Osteocyte (in vitro differentiated cells): ENCODE data around the gene GPR21. TPM values are rescaled to one million over a fixed set of nuclear protein-coding genes. Genes with fewer than 3 reads are reported as not detected.

Experiments used
- DNase-seq: peaks from one replicate; pipeline ENCODE4 v3.0.0; 2021; ENCODE audit warnings: mixed read lengths; ENCODE audit not compliant: unreplicated experiment; ENCODE audit errors: extremely low spot score
- H3K27ac Mint-ChIP-seq: one replicate; pipeline ENCODE4 v1.8.0; 2021; ENCODE audit warnings: mild to moderate bottlenecking, mixed read lengths; ENCODE audit not compliant: unreplicated experiment
- H3K27me3 Mint-ChIP-seq: one replicate; pipeline ENCODE4 v1.8.0; 2021; ENCODE audit warnings: mixed read lengths; ENCODE audit not compliant: unreplicated experiment
- H3K36me3 Mint-ChIP-seq: one replicate; pipeline ENCODE4 v1.8.0; 2021; ENCODE audit warnings: mixed read lengths; ENCODE audit not compliant: unreplicated experiment
- H3K4me1 Mint-ChIP-seq: one replicate; pipeline ENCODE4 v1.8.0; 2021; ENCODE audit warnings: mixed read lengths; ENCODE audit not compliant: unreplicated experiment
- H3K4me3 Mint-ChIP-seq: one replicate; pipeline ENCODE4 v1.8.0; 2021; ENCODE audit warnings: mild to moderate bottlenecking, moderate library complexity, mixed read lengths; ENCODE audit not compliant: unreplicated experiment
- H3K9me3 Mint-ChIP-seq: one replicate; pipeline ENCODE4 v1.8.0; 2021; ENCODE audit warnings: mixed read lengths; ENCODE audit not compliant: unreplicated experiment
- CTCF ChIP-seq: fragments of 200-600 bp; sonication (generic); IDR thresholded peaks from 2 replicates; pipeline ENCODE4 v1.5.0; 2021; ENCODE audit warnings: antibody characterized with exemption, mild to moderate bottlenecking, moderate library complexity
- total RNA-seq: library from RNA; stranded (reverse); gene quantifications from 2 replicates; pipeline ENCODE4 v1.2.1, GENCODE V29; 2021

GPR21 gene
- total RNA-seq, 1 donor from 2014 or later = 3.4 TPM

- H3K27me3 Mint-ChIP-seq = no peaks in the 10 kb centered on the region
- peaks cover 41% of the 10 kb centered on the region for H3K36me3 Mint-ChIP-seq
- H3K9me3 Mint-ChIP-seq = peaks cover 6% of the 10 kb centered on the region
- TF ChIP-seq CTCF = no peak
- H3K4me1 Mint-ChIP-seq = peaks cover 22% of the 10 kb centered on the region
- H3K4me3 Mint-ChIP-seq = no peak overlapping the region
- no peak for DNase-seq
- peak overlapping the region; percentile 79 for H3K27ac Mint-ChIP-seq
Observed at GRCh38 chr9:123011878-123012528, 21.5 kb upstream of the GPR21 start.

GRCh38 chr9:123016631-123017030 is 16.8 kb upstream of the GPR21 start:
- Mint-ChIP-seq H3K36me3 (peaks cover 49% of the 10 kb centered on the region), H3K4me1 (peaks cover 30% of the 10 kb centered on the region), H3K4me3 (no peak overlapping the region), H3K27ac (no peak overlapping the region), H3K9me3 (peaks cover 6% of the 10 kb centered on the region), H3K27me3 (no peaks in the 10 kb centered on the region)
- TF ChIP-seq CTCF = no peak
- no peak for DNase-seq

DNA sequence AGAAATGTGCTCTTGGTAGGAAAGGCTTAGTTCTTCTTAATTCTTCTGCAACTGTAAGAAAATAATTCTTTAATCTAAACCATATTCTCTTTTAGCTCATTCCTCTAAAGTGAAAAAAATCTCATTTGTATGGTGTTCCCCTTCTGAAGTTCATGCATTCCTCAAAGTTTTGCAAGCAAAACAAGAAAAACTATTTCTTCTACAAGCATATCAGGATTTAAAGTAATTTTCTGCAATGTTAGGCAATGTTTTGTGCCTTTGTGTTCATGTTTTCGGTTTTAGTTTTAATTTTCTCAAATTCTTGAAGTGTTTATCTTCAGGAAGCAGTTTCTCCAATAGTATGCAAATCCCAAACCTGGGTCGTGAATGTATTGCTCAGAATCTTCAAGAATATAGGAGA is 12.7 kb upstream of the GPR21 start:
- Mint-ChIP-seq H3K27me3 (no peaks in the 10 kb centered on the region), H3K27ac (peak overlapping the region; percentile 57), H3K4me3 (no peak overlapping the region), H3K4me1 (peaks cover 22% of the 10 kb centered on the region), H3K36me3 (peaks cover 46% of the 10 kb centered on the region), H3K9me3 (no peaks in the 10 kb centered on the region)
- DNase-seq = no peak
- no peak for TF ChIP-seq CTCF

DNA sequence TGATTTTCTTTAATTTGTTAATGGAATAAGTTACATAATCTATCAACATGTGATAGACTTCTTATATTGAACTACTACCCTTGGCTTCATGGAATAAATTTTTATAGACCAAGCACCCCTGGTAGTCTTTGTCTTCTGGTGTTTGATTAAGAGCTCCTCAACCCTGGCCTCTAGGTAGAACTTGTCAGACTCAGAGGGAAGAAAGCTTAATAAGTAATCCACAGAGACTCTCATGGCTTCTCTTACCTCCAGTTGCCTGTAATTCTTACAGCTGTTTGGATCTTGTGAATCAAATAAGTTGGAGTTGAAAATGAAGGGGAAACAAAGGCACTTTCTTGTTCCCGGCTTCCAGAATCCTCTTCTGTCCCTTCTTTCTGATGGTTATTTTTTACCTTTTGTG is 7.0 kb upstream of the GPR21 start:
- Mint-ChIP-seq H3K4me3 (no peak overlapping the region), H3K4me1 (peaks cover 13% of the 10 kb centered on the region), H3K27ac (no peak overlapping the region), H3K36me3 (peaks cover 42% of the 10 kb centered on the region), H3K27me3 (no peaks in the 10 kb centered on the region), H3K9me3 (no peaks in the 10 kb centered on the region)
- no peak for TF ChIP-seq CTCF
- DNase-seq = no peak

GRCh38 chr9:123027517-123027916 is 6.0 kb upstream of the GPR21 start:
- no peaks in the 10 kb centered on the region for H3K9me3 Mint-ChIP-seq
- DNase-seq = no peak
- H3K4me1 Mint-ChIP-seq = peaks cover 14% of the 10 kb centered on the region
- no peak overlapping the region for H3K4me3 Mint-ChIP-seq
- H3K27ac Mint-ChIP-seq = no peak overlapping the region
- no peaks in the 10 kb centered on the region for H3K27me3 Mint-ChIP-seq
- no peak for TF ChIP-seq CTCF
- peaks cover 38% of the 10 kb centered on the region for H3K36me3 Mint-ChIP-seq
